HG02610 (cell line): ENCODE measurements around the gene TBC1D13.
"Not testable (repeated sequence)": the region's sequence is repeated elsewhere in the genome, so short reads cannot be mapped to it uniquely, and the experiment has no call there.

Experiments used
- ATAC-seq: cut with Tn5 transposase; IDR thresholded peaks from one replicate; pipeline ENCODE4 v1.9.1; 2021; ENCODE audit warnings: mild to moderate bottlenecking, moderate library complexity; ENCODE audit not compliant: unreplicated experiment

TBC1D13 gene

GRCh38 chr9:128786681-128787601 is at the start of gene TBC1D13:
Gene TBC1D13, plus strand, starts transcription at chr9:128787253. Its CDS starts 101 bp downstream, at chr9:128787354.
- peak; percentile 88 for ATAC-seq

GRCh38 chr9:128742401-128742800 is 44.7 kb upstream of the TBC1D13 start:
- ATAC-seq = no peak

GRCh38 chr9:128743421-128743820 is 43.6 kb upstream of the TBC1D13 start:
- ATAC-seq = no peak

- no peak for ATAC-seq
Measured at GRCh38 chr9:128747241-128747640, 39.8 kb upstream of the TBC1D13 start.

- ATAC-seq = no peak
Measured at GRCh38 chr9:128750926-128751595, 36.0 kb upstream of the TBC1D13 start.

GRCh38 chr9:128753627-128754026 is 33.4 kb upstream of the TBC1D13 start:
- no peak for ATAC-seq

- no peak for ATAC-seq
Measured at GRCh38 chr9:128757602-128758001, 29.5 kb upstream of the TBC1D13 start.

- ATAC-seq = no peak
Measured at GRCh38 chr9:128762671-128763449, 24.2 kb upstream of the TBC1D13 start.

GRCh38 chr9:128764361-128764760 is 22.7 kb upstream of the TBC1D13 start:
- ATAC-seq = no peak

GRCh38 chr9:128765499-128765898 is 21.6 kb upstream of the TBC1D13 start:
- no peak for ATAC-seq

GRCh38 chr9:128768606-128769005 is 18.4 kb upstream of the TBC1D13 start:
- no peak for ATAC-seq

- ATAC-seq = no peak
Measured at GRCh38 chr9:128770286-128771030, 16.6 kb upstream of the TBC1D13 start.

GRCh38 chr9:128771094-128771721 is 15.8 kb upstream of the TBC1D13 start:
- ATAC-seq = no peak

- peak; percentile 89 for ATAC-seq
Measured at GRCh38 chr9:128771745-128772519, 15.1 kb upstream of the TBC1D13 start, which contains the start of gene ZER1. Gene ZER1, minus strand, starts transcription at chr9:128771927. Its CDS starts 16,362 bp downstream, at chr9:128755565.

GRCh38 chr9:128773049-128773448 is 14.0 kb upstream of the TBC1D13 start:
- ATAC-seq = no peak

- no peak for ATAC-seq
Measured at GRCh38 chr9:128774804-128775203, 12.2 kb upstream of the TBC1D13 start.

- ATAC-seq = not testable (repeated sequence)
Measured at GRCh38 chr9:128780093-128780492, 7.0 kb upstream of the TBC1D13 start.

GRCh38 chr9:128781187-128782070 is 5.6 kb upstream of the TBC1D13 start:
- no peak for ATAC-seq
